HG03095 (cell line): ENCODE results near the gene CTNNA2.

Experiments used
- ATAC-seq: cut with Tn5 transposase; IDR thresholded peaks from one replicate; pipeline ENCODE4 v1.9.1; 2021; ENCODE audit warnings: moderate library complexity; ENCODE audit not compliant: unreplicated experiment

CTNNA2 gene

GRCh38 chr2:80348953-80349352 is 836.1 kb downstream of the CTNNA2 start:
- ATAC-seq: no peak

- no peak for ATAC-seq
These were observed 838.4 kb downstream of the CTNNA2 start for GRCh38 chr2:80351231-80351630.

GRCh38 chr2:80354858-80355257 is 842.0 kb downstream of the CTNNA2 start:
- ATAC-seq: no peak

DNA sequence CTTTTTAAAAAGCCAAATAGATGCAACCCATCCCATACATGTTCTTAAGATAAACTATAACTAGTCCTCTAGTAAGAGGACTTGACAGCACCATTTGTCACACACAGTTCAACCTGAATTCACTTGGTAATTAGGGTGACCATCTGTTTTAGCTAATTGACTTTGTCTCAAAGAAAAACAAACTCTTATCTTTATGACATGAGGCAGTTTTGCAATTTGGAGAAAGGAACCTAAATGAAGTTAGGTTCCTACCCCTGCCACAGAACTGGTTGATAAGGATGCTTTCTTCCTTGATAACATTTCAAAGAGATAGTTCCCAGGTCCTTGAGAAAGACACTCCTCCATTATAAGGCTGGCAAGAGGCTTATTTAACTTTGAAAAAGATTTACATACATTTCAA is 849.1 kb downstream of the CTNNA2 start:
- ATAC-seq: no peak

- no peak for ATAC-seq
These were observed 850.5 kb downstream of the CTNNA2 start for GRCh38 chr2:80363330-80363729.

GRCh38 chr2:80363791-80364349 is 851.0 kb downstream of the CTNNA2 start:
- ATAC-seq: no peak

- ATAC-seq: no peak
These were observed 851.8 kb downstream of the CTNNA2 start for GRCh38 chr2:80364524-80365212.

- no peak for ATAC-seq
These were observed 852.9 kb downstream of the CTNNA2 start for GRCh38 chr2:80365762-80366161.

- no peak for ATAC-seq
These were observed 857.6 kb downstream of the CTNNA2 start for GRCh38 chr2:80370375-80371009.

- ATAC-seq: no peak
These were observed 861.3 kb downstream of the CTNNA2 start for GRCh38 chr2:80374105-80374504.

GRCh38 chr2:80377071-80377470 is 864.2 kb downstream of the CTNNA2 start:
- no peak for ATAC-seq

- no peak for ATAC-seq
These were observed 867.9 kb downstream of the CTNNA2 start for GRCh38 chr2:80380736-80381135.

- no peak for ATAC-seq
These were observed 868.8 kb downstream of the CTNNA2 start for GRCh38 chr2:80381666-80382065.

DNA sequence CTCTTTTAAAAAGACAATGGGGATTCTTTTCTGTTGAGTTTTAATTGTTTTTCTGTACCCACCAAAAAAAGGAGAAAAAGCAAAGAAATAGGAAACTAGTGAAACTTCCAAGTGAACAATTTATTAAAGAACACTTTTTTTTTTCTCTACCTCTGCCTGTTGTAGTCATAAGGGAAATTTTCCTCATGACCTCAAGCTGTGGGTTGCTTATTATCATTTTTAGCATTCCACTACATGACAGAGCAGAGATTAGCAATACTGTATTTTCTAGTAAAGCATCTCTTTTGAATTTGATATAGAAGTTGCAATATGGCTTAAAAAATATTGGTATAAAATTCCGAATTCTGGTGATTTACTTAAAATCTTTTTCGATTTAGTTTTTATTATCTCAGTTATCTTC is 879.6 kb downstream of the CTNNA2 start:
- ATAC-seq: no peak

DNA sequence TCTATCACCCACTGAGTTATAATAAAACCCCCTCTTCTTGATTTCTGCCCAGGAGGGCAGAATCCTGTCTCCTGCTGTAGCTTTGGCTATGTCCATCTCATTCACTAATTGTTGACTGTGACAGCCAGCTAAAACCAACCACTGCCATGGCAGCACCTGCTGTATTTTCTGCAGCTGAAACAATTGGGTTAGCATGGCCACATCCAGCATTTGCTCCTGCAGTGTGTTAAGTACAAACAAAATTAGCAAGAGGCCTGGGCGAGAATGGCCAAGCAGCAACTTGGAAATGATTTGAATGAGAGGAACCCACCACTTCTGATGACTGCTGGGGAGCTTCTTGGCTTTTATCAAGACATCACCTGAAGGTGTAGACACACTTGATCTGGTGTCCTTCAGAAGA is 881.1 kb downstream of the CTNNA2 start:
- ATAC-seq: no peak

GRCh38 chr2:80395251-80395650 is 882.4 kb downstream of the CTNNA2 start:
- ATAC-seq: no peak

DNA sequence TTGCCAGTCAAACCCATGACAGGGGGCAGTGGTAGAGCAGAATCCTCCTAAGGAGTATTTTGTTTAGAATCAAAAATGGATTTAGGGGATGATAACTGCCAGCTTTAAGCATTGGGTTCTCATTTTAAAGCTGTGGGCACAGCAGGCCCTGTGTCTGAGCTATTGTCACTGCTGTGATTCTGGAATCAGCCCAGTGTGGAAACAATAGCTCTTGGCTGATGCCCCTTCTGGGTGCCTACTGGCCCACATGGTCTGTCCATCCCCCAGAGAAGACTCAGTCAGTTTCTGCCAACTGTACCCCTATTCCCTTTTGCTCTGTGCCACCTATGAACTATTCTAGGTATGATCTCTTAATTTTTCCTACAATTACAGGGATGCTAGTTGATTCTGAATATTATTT is 883.4 kb downstream of the CTNNA2 start:
- ATAC-seq: no peak

DNA sequence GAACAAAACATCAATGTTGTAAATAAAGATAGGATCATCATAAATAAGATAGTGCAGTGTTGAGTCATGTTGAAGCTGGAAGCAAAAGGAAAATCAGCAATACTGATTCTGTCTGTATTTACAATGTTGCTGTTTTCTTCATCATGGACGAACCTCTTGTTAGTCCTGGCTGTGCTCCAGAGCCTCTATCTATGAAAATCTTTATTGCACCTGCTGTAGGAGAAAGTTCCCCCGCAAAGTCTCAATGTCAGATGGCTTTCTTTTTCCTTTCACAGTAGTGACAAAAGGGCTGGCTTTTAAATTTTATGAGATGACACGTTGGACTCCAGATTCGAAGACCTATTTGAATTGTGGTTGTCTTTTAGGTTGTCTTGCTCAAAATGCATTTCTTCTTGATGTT is 890.2 kb downstream of the CTNNA2 start:
- ATAC-seq: no peak

- ATAC-seq: no peak
These were observed 894.5 kb downstream of the CTNNA2 start for GRCh38 chr2:80407377-80407776.

DNA sequence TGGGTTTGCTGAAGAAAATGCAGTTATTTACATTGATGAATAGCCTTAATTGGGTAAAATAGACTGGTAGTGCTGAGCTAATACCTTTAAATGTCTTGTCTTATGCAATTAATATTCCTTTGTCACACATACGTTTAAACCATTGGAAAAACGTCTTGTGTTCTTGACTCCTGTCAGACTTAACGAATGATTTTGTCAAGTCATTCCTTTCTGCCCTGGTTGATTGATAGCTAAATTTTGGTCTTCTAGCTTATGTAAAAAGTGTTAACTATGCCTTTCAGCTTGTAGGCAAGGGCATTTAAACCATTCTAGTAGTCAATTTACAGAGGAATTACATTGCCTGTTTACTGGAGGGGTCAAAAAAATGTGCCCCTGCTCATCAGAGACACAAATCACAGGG is 897.5 kb downstream of the CTNNA2 start:
- ATAC-seq: no peak

DNA sequence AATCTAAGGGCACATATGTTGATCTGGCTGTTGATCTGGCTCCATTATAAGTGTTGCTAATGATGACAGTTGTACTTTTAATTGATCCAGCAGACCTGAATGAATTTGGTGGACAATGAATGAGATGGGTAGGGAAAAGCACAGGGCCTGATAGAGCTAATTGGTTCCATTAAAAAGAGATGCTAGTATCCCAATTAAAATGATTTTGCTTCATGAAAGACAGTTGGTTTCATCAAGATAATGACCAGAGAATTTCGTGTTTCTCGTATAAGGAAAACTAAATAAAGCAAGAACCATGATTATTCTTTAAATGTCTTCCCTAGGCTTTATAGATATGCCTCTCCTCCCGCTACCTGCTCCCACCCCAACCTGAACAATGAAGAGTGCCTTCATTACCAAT is 900.3 kb downstream of the CTNNA2 start:
- no peak for ATAC-seq

GRCh38 chr2:80417737-80418136 is 904.9 kb downstream of the CTNNA2 start:
- ATAC-seq: no peak
